Measurements from ENCODE around the gene PDK1.

DNA sequence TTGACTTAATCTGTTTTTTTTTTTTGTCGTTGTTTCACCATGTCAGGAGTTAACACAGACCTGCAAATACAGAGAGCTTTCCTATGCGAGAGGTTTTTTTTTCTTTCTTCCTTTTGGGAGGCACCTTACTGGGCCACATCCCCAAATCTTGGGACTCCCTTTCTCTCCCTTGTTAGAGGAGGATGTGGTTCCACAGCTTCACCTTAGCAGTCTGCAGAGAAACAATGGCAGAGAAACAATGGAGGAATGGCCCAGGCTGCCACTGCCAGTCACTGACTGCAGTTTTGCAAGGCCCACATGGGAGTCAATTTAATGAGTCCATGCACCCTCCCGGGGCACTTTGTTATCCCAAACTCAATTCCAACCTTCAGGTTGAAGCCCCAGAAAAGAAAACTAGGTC lies 20.8 kb upstream of the PDK1 start:
- TF ChIP-seq, protein P1, sequence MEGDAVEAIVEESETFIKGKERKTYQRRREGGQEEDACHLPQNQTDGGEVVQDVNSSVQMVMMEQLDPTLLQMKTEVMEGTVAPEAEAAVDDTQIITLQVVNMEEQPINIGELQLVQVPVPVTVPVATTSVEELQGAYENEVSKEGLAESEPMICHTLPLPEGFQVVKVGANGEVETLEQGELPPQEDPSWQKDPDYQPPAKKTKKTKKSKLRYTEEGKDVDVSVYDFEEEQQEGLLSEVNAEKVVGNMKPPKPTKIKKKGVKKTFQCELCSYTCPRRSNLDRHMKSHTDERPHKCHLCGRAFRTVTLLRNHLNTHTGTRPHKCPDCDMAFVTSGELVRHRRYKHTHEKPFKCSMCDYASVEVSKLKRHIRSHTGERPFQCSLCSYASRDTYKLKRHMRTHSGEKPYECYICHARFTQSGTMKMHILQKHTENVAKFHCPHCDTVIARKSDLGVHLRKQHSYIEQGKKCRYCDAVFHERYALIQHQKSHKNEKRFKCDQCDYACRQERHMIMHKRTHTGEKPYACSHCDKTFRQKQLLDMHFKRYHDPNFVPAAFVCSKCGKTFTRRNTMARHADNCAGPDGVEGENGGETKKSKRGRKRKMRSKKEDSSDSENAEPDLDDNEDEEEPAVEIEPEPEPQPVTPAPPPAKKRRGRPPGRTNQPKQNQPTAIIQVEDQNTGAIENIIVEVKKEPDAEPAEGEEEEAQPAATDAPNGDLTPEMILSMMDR (IDR thresholded peaks at IDR 0.05), result no peak
- TF ChIP-seq SIN3A (IDR thresholded peaks at IDR 0.05; ENCODE audit: borderline replicate concordance, insufficient read depth, low read depth, low read length), result no peak
- TF ChIP-seq, protein P2, sequence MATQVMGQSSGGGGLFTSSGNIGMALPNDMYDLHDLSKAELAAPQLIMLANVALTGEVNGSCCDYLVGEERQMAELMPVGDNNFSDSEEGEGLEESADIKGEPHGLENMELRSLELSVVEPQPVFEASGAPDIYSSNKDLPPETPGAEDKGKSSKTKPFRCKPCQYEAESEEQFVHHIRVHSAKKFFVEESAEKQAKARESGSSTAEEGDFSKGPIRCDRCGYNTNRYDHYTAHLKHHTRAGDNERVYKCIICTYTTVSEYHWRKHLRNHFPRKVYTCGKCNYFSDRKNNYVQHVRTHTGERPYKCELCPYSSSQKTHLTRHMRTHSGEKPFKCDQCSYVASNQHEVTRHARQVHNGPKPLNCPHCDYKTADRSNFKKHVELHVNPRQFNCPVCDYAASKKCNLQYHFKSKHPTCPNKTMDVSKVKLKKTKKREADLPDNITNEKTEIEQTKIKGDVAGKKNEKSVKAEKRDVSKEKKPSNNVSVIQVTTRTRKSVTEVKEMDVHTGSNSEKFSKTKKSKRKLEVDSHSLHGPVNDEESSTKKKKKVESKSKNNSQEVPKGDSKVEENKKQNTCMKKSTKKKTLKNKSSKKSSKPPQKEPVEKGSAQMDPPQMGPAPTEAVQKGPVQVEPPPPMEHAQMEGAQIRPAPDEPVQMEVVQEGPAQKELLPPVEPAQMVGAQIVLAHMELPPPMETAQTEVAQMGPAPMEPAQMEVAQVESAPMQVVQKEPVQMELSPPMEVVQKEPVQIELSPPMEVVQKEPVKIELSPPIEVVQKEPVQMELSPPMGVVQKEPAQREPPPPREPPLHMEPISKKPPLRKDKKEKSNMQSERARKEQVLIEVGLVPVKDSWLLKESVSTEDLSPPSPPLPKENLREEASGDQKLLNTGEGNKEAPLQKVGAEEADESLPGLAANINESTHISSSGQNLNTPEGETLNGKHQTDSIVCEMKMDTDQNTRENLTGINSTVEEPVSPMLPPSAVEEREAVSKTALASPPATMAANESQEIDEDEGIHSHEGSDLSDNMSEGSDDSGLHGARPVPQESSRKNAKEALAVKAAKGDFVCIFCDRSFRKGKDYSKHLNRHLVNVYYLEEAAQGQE (IDR thresholded peaks at IDR 0.05; ENCODE audit: insufficient read depth in 1 of 2, low read depth in 2 of 2, low read length in 1 of 2), result no peak
